ENCODE data around the gene TMEM225B. TPM values are rescaled to one million over a fixed set of nuclear protein-coding genes. Genes with fewer than 3 reads are reported as not detected.

The TMEM225B gene
- 0.15 TPM in 1 of 2 replicates, not detected in the other for total RNA-seq

GRCh38 chr7:99597762-99598501 lies at the start of gene TMEM225B:
TMEM225B (plus strand) TSS chr7:99598267; CDS start chr7:99604389, 6,122 bp downstream.

GRCh38 chr7:99551767-99552463 lies 46.2 kb upstream of the TMEM225B start, which contains the start of gene FAM200A:
FAM200A (minus strand) TSS chr7:99552114; CDS start chr7:99548407, 3,707 bp downstream.

GRCh38 chr7:99558306-99559174 lies 39.5 kb upstream of the TMEM225B start, which contains the start of gene ZNF655:
ZNF655 (plus strand) TSS chr7:99558642; CDS start chr7:99560560, 1,918 bp downstream.

GRCh38 chr7:99616359-99617191 lies 18.5 kb downstream of the TMEM225B start, which contains the start of gene ZSCAN25:
ZSCAN25 (plus strand) TSS chr7:99616946; CDS start chr7:99619607, 2,661 bp downstream.

Other genes starting within 250 kb of the TMEM225B start
- gene ARPC1B, start 223.5 kb upstream of the TMEM225B start, total RNA-seq: 549 and 654 TPM in 2 replicates
- 138 and 147 TPM in 2 replicates for gene PDAP1, start 189.7 kb upstream of the TMEM225B start, total RNA-seq
- gene BUD31, start 189.3 kb upstream of the TMEM225B start, total RNA-seq: 96.2 and 119 TPM in 2 replicates
- gene PTCD1, start 159.5 kb upstream of the TMEM225B start, total RNA-seq: 3.4 and 5.1 TPM in 2 replicates
- gene CPSF4, start 159.3 kb upstream of the TMEM225B start, total RNA-seq: 17.6 and 20.2 TPM in 2 replicates
- gene ATP5MF, start 132.1 kb upstream of the TMEM225B start, total RNA-seq: 2,289 and 2,453 TPM in 2 replicates
- 2.3 and 2.8 TPM in 2 replicates for gene ZNF789, start 125.4 kb upstream of the TMEM225B start, total RNA-seq
- gene ZNF394, start 98.0 kb upstream of the TMEM225B start, total RNA-seq: 22.6 and 46.6 TPM in 2 replicates
- 7.5 and 8.9 TPM in 2 replicates for gene ZKSCAN5, start 93.6 kb upstream of the TMEM225B start, total RNA-seq
- gene FAM200A, start 46.2 kb upstream of the TMEM225B start, total RNA-seq: 3.0 and 3.9 TPM in 2 replicates
- gene ZNF655, start 39.6 kb upstream of the TMEM225B start, total RNA-seq: 21.4 and 22.1 TPM in 2 replicates
- gene ZSCAN25, start 18.7 kb downstream of the TMEM225B start, total RNA-seq: 6.7 and 16.0 TPM in 2 replicates
- not detected in 2 replicates for gene CYP3A5, start 81.7 kb downstream of the TMEM225B start, total RNA-seq
- gene CYP3A7, start 136.9 kb downstream of the TMEM225B start, total RNA-seq: not detected in 2 replicates
- not detected in 2 replicates for gene CYP3A4, start 185.9 kb downstream of the TMEM225B start, total RNA-seq
- not detected in 2 replicates for gene CYP3A43, start 229.7 kb downstream of the TMEM225B start, total RNA-seq

All from mammary microvascular endothelial cell (primary cell).